Brain microvascular endothelial cell (primary cell): Measurements from ENCODE around the gene PSENEN.
A peak's percentile ranks its signal among the peaks of the same experiment; 100 is the strongest.

ENCODE experiments used
- DNase-seq: peaks from one replicate; pipeline ENCODE4 v3.0.0-alpha.2; 2020
- H3K27ac ChIP-seq: fragments of 250-450 bp; sonication (Bioruptor Pico); 2 replicates; pipeline ENCODE4 v1.5.1; 2020; ENCODE audit warnings: mild to moderate bottlenecking, moderate library complexity
- H3K27me3 ChIP-seq: fragments of 250-450 bp; sonication (Bioruptor Pico); replicated peaks from 2 replicates; pipeline ENCODE4 v1.5.1; 2020; ENCODE audit warnings: mild to moderate bottlenecking
- H3K36me3 ChIP-seq: fragments of 250-450 bp; sonication (Bioruptor Pico); replicated peaks from 2 replicates; pipeline ENCODE4 v1.5.1; 2020; ENCODE audit warnings: mild to moderate bottlenecking
- H3K4me3 ChIP-seq: 2 replicates; pipeline ENCODE4 v1.5.1; 2011; ENCODE audit warnings: low read depth, mild to moderate bottlenecking, control low read depth, low read length, moderate library complexity
- in situ Hi-C: cut with HindIII; loops from 2 replicates; pipeline ENCODE4 v1.10.0; 2017; ENCODE audit warnings: low sequenced_read_pairs, low pct_ligation_motif_present
- TF ChIP-seq, protein P1 (sequence below): IDR thresholded peaks from 2 replicates; pipeline ENCODE4 v1.5.1; 2011; ENCODE audit warnings: low read depth, mild to moderate bottlenecking, moderate library complexity, low read length, control low read depth, inconsistent platforms; ENCODE audit errors: missing control alignments

The PSENEN gene

DNA sequence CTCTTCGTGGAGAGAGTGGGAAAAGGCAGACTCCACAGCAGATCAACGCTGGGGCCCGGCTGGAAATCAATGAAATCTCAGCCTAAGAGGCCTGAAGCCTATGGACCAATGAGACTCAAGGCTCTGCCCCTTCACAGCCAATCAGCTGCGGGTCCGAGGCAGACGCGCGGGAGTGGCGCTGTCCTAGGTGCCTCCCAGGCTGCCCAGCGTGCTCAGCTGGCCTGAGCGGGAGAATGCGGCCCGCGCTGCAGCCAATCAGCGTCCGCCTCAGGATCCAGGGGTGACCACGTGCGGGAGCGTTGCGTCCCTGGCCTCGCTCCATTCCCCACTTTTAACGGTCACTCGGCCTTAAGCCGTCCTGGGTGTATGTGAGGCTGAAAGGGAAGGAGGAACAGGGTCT lies 41.2 kb upstream of the PSENEN start, which contains the start of gene ZBTB32:
ZBTB32 (plus strand) TSS at position 341 of the 400 bp plus-strand sequence. CDS start 10,069 bp downstream, outside the sequence.
- Histone ChIP-seq H3K27me3 (no peaks in the 10 kb centered on the region), H3K27ac (no peak within 1 kb of the TSS), H3K36me3 (no peaks in the 10 kb centered on the region), H3K4me3 (no peak within 1 kb of the TSS)
- TF ChIP-seq, protein P1, sequence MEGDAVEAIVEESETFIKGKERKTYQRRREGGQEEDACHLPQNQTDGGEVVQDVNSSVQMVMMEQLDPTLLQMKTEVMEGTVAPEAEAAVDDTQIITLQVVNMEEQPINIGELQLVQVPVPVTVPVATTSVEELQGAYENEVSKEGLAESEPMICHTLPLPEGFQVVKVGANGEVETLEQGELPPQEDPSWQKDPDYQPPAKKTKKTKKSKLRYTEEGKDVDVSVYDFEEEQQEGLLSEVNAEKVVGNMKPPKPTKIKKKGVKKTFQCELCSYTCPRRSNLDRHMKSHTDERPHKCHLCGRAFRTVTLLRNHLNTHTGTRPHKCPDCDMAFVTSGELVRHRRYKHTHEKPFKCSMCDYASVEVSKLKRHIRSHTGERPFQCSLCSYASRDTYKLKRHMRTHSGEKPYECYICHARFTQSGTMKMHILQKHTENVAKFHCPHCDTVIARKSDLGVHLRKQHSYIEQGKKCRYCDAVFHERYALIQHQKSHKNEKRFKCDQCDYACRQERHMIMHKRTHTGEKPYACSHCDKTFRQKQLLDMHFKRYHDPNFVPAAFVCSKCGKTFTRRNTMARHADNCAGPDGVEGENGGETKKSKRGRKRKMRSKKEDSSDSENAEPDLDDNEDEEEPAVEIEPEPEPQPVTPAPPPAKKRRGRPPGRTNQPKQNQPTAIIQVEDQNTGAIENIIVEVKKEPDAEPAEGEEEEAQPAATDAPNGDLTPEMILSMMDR = no peak
- peak; percentile 56 for DNase-seq
- in situ Hi-C loops = no loop called here

DNA sequence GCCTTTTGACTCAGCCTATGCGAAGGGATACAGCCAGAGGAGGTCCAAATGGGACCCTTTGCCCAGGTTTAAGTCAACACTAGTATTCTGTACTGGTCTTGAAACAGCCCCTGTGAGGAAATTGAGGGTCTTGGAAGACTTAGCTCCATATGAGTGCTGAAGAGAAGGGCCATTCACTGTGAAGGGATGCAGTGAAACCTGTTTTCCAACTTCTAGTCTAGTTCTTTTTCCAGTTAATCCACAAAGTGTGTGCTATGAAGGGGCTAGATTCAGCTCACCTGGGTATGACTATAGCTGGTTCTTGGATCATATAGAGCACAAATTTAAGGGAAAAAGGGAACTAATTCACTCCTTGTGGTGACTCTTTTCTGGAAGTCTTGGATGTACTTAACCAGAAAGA lies 37.1 kb upstream of the PSENEN start:
- Histone ChIP-seq H3K36me3 (no peaks in the 10 kb centered on the region), H3K27ac (no peak overlapping the region), H3K27me3 (no peaks in the 10 kb centered on the region), H3K4me3 (no peak overlapping the region)
- TF ChIP-seq, protein P1 = no peak
- in situ Hi-C loops = no loop called here
- DNase-seq = no peak

GRCh38 chr19:35710784-35711723 lies 34.4 kb upstream of the PSENEN start:
- no peaks in the 10 kb centered on the region for H3K27me3 ChIP-seq
- no peaks in the 10 kb centered on the region for H3K36me3 ChIP-seq
- DNase-seq = no peak
- in situ Hi-C loops = no loop called here
- no peak overlapping the region for H3K4me3 ChIP-seq
- TF ChIP-seq, protein P1 = no peak
- no peak overlapping the region for H3K27ac ChIP-seq

DNA sequence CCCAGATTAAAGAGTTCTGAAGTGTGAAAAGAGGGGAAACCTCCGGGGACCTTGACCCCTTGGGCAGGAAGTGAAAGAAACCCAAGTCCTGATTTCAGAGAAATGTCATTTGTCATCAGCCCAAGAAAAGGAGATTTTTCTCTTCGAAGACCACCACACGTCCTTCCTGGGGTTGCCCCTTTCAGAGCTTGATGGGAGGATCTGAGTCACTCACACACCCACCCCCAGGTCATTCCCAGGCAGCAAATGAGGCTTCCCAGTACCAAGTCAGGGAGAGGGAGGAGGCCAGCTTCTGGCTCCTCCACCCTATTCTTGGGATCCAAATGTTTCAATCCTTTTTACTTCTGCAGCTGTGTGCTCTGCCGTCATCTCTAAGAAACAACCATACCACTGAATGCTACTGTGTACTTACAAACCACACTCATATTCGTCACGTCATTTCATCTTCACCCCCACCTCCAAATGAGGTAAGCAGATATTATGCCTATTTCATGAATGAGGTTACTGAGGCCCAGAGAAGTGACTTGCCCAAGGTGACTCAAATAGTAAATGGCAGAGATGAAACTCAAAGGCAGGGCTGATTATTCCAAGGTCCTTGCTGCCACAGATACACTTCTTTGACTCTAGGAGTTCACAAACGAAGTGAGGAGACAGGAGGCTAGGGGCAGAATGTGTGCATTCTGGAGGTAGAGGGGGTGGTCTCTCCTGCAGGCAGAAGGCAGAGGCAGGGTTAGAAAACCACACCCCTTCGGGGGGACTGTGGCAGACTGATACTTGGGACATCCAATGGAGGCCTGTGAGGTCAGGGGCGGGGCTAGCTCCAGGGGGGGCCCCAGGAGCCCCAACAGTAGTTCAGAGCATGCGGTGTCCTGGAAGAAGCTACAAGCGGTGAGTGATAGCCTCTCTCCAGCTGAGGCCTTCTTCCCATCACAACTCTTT lies 32.6 kb upstream of the PSENEN start:
- no peaks in the 10 kb centered on the region for H3K27me3 ChIP-seq
- H3K4me3 ChIP-seq = no peak overlapping the region
- H3K27ac ChIP-seq = no peak overlapping the region
- DNase-seq = no peak
- TF ChIP-seq, protein P1 = no peak
- in situ Hi-C loops = no loop called here
- H3K36me3 ChIP-seq = no peaks in the 10 kb centered on the region

DNA sequence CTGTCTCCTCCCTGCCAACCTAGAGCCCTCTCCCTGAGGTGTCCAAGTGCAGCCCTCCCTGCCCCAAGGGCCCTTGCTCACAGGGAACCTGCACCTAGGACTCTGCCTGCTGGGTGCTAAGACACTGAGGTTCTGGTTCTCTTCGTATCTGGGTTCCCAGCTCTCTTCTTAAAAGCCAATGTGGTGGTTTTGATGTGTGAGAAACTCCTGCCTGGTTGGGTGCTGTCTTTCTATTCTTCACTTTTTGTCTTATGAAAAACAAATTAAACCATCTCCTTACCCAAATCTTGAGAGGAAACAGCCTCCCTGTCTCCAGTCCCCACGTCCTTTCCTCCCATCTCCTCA lies 32.0 kb upstream of the PSENEN start:
- H3K36me3 ChIP-seq = no peaks in the 10 kb centered on the region
- H3K27me3 ChIP-seq = no peaks in the 10 kb centered on the region
- DNase-seq = no peak
- in situ Hi-C loops = no loop called here
- no peak overlapping the region for H3K27ac ChIP-seq
- TF ChIP-seq, protein P1 = no peak
- H3K4me3 ChIP-seq = no peak overlapping the region
